ENCODE data around the gene SYPL2.

- no peak for TF ChIP-seq POLR2A (IDR thresholded peaks at IDR 0.05)
- no peak for TF ChIP-seq CTCF (IDR thresholded peaks at IDR 0.05)
- no peak for TF ChIP-seq EP300 (IDR thresholded peaks at IDR 0.05)
Measured at GRCh38 chr1:109481646-109482045, 15.3 kb downstream of the SYPL2 start.

Measured in tibial nerve (tissue), 4 donors.